22Rv1 (cell line): Measurements from ENCODE around the gene HMGA1.

Source experiments
- ZFX ChIP-seq: fragments of 450-650 bp; IDR thresholded peaks from 2 replicates; pipeline ENCODE4 v1.6.1; 2017; ENCODE audit warnings: antibody characterized with exemption, borderline replicate concordance
- TF ChIP-seq, protein P1 (sequence below): fragments of 450-650 bp; IDR thresholded peaks from 2 replicates; pipeline ENCODE4 v1.5.1; 2017; ENCODE audit warnings: mild to moderate bottlenecking

DNA sequence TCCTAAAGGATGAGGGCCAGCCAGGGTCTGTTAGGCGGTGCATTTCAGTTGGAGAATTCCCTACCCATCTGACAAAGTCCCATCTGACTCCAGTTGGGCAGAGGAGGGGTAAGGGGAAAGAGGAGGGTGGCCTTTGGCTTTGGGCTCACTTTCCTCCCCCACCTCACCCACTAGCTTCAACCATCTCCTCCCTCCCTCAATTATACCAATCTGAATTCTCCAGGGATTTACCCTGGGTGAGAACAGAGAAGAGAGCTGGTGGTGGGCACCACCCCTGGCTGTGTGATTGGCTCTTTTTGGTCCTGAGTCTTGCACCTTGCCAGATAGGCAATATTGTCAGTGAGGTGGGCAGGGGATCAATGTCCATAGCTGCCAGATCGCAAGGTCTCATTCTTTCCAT, 3.2 kb downstream of the HMGA1 start:
- TF ChIP-seq, protein P1, sequence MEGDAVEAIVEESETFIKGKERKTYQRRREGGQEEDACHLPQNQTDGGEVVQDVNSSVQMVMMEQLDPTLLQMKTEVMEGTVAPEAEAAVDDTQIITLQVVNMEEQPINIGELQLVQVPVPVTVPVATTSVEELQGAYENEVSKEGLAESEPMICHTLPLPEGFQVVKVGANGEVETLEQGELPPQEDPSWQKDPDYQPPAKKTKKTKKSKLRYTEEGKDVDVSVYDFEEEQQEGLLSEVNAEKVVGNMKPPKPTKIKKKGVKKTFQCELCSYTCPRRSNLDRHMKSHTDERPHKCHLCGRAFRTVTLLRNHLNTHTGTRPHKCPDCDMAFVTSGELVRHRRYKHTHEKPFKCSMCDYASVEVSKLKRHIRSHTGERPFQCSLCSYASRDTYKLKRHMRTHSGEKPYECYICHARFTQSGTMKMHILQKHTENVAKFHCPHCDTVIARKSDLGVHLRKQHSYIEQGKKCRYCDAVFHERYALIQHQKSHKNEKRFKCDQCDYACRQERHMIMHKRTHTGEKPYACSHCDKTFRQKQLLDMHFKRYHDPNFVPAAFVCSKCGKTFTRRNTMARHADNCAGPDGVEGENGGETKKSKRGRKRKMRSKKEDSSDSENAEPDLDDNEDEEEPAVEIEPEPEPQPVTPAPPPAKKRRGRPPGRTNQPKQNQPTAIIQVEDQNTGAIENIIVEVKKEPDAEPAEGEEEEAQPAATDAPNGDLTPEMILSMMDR, result no peak
- no peak for TF ChIP-seq ZFX
